ENCODE measurements around the gene TAF15.
A peak's percentile ranks its signal among the peaks of the same experiment; 100 is the strongest.

Gene TAF15

GRCh38 chr17:35788477-35789368, 20.6 kb upstream of the TAF15 start:
- peak; percentile 12 for DNase-seq

- no peak for DNase-seq
These were observed 18.4 kb upstream of the TAF15 start for GRCh38 chr17:35790841-35791240.

- DNase-seq: no peak
These were observed 17.5 kb upstream of the TAF15 start for GRCh38 chr17:35791681-35792350.

- DNase-seq: no peak
These were observed 16.0 kb upstream of the TAF15 start for GRCh38 chr17:35793257-35793656.

- DNase-seq: no peak
These were observed 14.0 kb upstream of the TAF15 start, which contains the start of gene MMP28 for GRCh38 chr17:35795007-35795870. MMP28 (minus strand) TSS chr17:35795641; CDS start chr17:35795377, 264 bp downstream.

- no peak for DNase-seq
These were observed 13.4 kb upstream of the TAF15 start for GRCh38 chr17:35795871-35796265.

- no peak for DNase-seq
These were observed 12.3 kb upstream of the TAF15 start for GRCh38 chr17:35796942-35797341.

GRCh38 chr17:35797370-35797769, 11.9 kb upstream of the TAF15 start:
- no peak for DNase-seq

- no peak for DNase-seq
These were observed 11.4 kb upstream of the TAF15 start for GRCh38 chr17:35797918-35798317.

GRCh38 chr17:35799942-35800341, 9.3 kb upstream of the TAF15 start:
- DNase-seq: no peak

- DNase-seq: no peak
These were observed 7.6 kb upstream of the TAF15 start for GRCh38 chr17:35801583-35802224.

GRCh38 chr17:35804658-35805192, 4.6 kb upstream of the TAF15 start:
- DNase-seq: peak; percentile 93

GRCh38 chr17:35807371-35808144, 1.7 kb upstream of the TAF15 start:
- DNase-seq: peak; percentile 50

- DNase-seq: no peak
These were observed 883 bp upstream of the TAF15 start for GRCh38 chr17:35808240-35808961.

GRCh38 chr17:35809855-35810461, 674 bp downstream of the TAF15 start:
- DNase-seq: peak; percentile 29

- DNase-seq: no peak
These were observed 2.5 kb downstream of the TAF15 start for GRCh38 chr17:35811759-35812158.

GRCh38 chr17:35812456-35812855, 3.2 kb downstream of the TAF15 start:
- no peak for DNase-seq

GRCh38 chr17:35816723-35817122, 7.4 kb downstream of the TAF15 start:
- DNase-seq: no peak

GRCh38 chr17:35817196-35817595, 7.9 kb downstream of the TAF15 start:
- DNase-seq: no peak

- DNase-seq: peak; percentile 16
These were observed 10.2 kb downstream of the TAF15 start for GRCh38 chr17:35819455-35819854.

All from OCI-M1 (cell line).